Measurements from ENCODE around the gene SPECC1L. TPM values are rescaled to one million over a fixed set of nuclear protein-coding genes. Genes with fewer than 3 reads are reported as not detected.

The SPECC1L gene
- total and polyA plus RNA-seq, 9 donors, result 19.3 to 94.4 (median 66.3) TPM

GRCh38 chr22:24417901-24418641 is 147.4 kb downstream of the SPECC1L start:
- H3K27me3 ChIP-seq, result no peaks in the 10 kb centered on the region
- intact Hi-C loops (cut with DNase I), result no loop called here
- H3K4me1 ChIP-seq (ENCODE audit: insufficient read depth), result no peaks in the 10 kb centered on the region
- WGBS, 3 donors, result 83 to 88% (median 84%) methylated on average over 16 of the region's 16 CpGs
- no peak for TF ChIP-seq CTCF (IDR thresholded peaks at IDR 0.05)
- TF ChIP-seq EP300 (IDR thresholded peaks at IDR 0.05), result no peak
- no peak for TF ChIP-seq POLR2A (IDR thresholded peaks at IDR 0.05)
- H3K36me3 ChIP-seq, result peaks cover 3% of the 10 kb centered on the region
- H3K27ac ChIP-seq, result no peak overlapping the region
- H3K9me3 ChIP-seq, result no peaks in the 10 kb centered on the region
- no peak overlapping the region for H3K4me3 ChIP-seq
- DNase-seq, result peak in 2 of 5 donors; percentile 16 to 29

GRCh38 chr22:24418786-24419474 is 148.3 kb downstream of the SPECC1L start:
- intact Hi-C loops (cut with DNase I), result no loop called here
- no peaks in the 10 kb centered on the region for H3K4me1 ChIP-seq (ENCODE audit: insufficient read depth)
- H3K9me3 ChIP-seq, result no peaks in the 10 kb centered on the region
- TF ChIP-seq EP300 (IDR thresholded peaks at IDR 0.05) (no peak), CTCF (IDR thresholded peaks at IDR 0.05) (no peak)
- WGBS, 3 donors, result 64 to 74% (median 65%) methylated on average over 16 of the region's 16 CpGs
- H3K27me3 ChIP-seq, result no peaks in the 10 kb centered on the region
- no peak overlapping the region for H3K4me3 ChIP-seq
- H3K27ac ChIP-seq, result no peak overlapping the region
- H3K36me3 ChIP-seq, result peaks cover 3% of the 10 kb centered on the region
- DNase-seq, result peak in 2 of 5 donors; percentile 12 to 31

- 51 to 61% (median 54%) methylated on average over 4 to 7 of the region's 7 CpGs for WGBS, 3 donors
- no peak overlapping the region for H3K4me3 ChIP-seq
- DNase-seq, result peak in 1 of 5 donors; percentile 19
- no peaks in the 10 kb centered on the region for H3K9me3 ChIP-seq
- H3K27ac ChIP-seq, result no peak overlapping the region
- peaks cover 1% of the 10 kb centered on the region for H3K4me1 ChIP-seq (ENCODE audit: insufficient read depth)
- no peak for TF ChIP-seq CTCF (IDR thresholded peaks at IDR 0.05)
- no peak for TF ChIP-seq EP300 (IDR thresholded peaks at IDR 0.05)
- TF ChIP-seq POLR2A (IDR thresholded peaks at IDR 0.05), result no peak
- intact Hi-C loops (cut with DNase I), result no loop called here
- H3K36me3 ChIP-seq, result peaks cover 3% of the 10 kb centered on the region
- H3K27me3 ChIP-seq, result no peaks in the 10 kb centered on the region
These were observed 148.8 kb downstream of the SPECC1L start for GRCh38 chr22:24419475-24419850.

DNA sequence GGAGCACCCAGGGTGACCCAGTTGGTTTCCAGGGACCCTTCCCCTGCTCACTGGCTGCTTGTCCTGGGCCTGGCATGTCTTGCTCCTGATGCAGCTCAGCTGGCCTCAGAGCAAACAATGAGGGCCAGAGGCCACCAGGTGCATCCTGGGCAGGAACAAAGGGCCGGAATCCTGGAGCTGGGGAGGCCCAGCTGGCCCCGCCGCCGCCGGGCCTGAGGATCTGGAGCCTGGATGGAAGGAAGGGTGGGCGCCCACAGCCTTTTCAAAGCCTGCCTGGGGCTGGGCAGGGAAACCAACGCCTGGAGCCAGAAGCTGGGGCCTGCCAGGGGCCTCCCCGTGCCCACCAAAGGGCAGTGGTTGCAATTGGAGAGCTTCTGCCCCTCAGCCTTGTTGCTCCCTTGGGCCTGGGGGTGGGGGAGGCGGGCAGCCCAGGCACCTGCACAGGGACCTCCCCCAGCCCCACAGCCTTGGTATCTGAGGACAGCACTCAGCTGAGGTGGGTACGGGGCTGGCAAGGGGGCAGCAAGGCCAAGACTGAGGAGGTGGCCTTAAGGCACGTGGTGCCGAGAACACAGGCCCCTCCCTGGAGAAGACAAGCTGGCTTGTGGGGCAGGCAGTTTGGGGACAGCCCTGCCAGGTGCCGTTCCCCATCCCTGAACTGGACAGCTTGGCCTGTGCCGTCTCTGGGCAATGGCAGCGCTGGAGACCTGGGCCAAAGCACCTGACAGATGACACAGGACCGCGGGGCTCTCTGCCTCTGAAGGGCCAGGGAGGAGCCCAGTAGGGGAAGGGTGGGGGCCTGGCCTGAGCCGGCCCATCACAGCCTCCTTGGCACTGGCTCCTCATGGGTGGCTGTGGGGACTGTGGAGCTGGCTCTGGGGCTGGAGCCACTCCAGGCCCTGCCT is 149.7 kb downstream of the SPECC1L start:
- H3K4me3 ChIP-seq, result no peak overlapping the region
- intact Hi-C loops (cut with DNase I), result loop anchor here (5.0 to 10.0 kb wide), 4 partner anchors 74 to 107 kb away; partner anchors contain the start of gene UPB1 (in 2 of the 4)
- peaks cover 1% of the 10 kb centered on the region for H3K4me1 ChIP-seq (ENCODE audit: insufficient read depth)
- H3K27ac ChIP-seq, result no peak overlapping the region
- no peaks in the 10 kb centered on the region for H3K9me3 ChIP-seq
- TF ChIP-seq EP300 (IDR thresholded peaks at IDR 0.05) (no peak), POLR2A (IDR thresholded peaks at IDR 0.05) (no peak), CTCF (IDR thresholded peaks at IDR 0.05) (no peak)
- no peaks in the 10 kb centered on the region for H3K27me3 ChIP-seq
- WGBS, 3 donors, result 34 to 42% (median 36%) methylated on average over 15 to 18 of the region's 18 CpGs
- peak in 1 of 5 donors; percentile 30 for DNase-seq
- H3K36me3 ChIP-seq, result no peaks in the 10 kb centered on the region
